ENCODE results near the gene MYLK.
"Not testable (repeated sequence)": the region's sequence is repeated elsewhere in the genome, so short reads cannot be mapped to it uniquely, and the experiment has no call there.

The MYLK gene

DNA sequence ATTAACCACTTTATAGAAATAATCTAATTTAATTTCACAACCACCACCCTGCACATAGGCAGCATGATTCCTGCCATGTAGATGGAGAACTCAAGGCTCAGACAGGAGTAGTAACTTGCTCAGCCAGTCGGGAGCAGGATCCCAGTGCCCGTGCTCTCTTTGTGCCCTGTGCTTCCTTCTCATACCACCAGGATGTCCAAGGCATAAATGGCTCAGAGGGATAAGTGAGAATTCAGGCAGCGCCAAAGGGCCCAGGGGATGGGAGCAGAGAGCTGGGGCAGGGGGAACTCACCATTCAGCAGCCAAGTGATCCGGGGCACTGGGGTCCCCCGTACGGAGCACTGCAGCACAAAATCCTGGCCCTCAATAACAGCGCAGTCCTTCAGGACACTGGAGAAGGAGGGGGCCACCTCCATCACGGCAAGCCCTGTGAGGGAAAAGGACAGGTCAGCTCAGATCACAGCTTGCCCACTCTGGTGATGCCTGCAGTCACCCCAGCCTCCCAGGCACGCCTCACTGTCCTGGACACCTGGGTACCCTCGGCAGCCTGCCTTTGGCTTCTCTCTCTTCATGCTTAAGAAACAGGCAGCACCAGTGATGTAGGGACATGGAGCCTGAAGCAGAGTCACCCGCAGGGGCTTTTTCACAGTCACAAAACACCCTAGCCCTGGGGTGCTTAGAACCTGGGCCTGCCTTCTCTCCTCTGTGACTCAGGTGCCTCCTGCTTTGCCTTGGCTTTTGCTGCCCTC, 158.3 kb downstream of the MYLK start:
- no peaks in the 10 kb centered on the region for H3K36me3 ChIP-seq (ENCODE audit: control insufficient read depth, insufficient read depth, low read length)
- peaks cover 5% of the 10 kb centered on the region for H3K4me1 ChIP-seq (ENCODE audit: control insufficient read depth, insufficient read depth, low read length, poor library complexity, severe bottlenecking)
- H3K27ac ChIP-seq (ENCODE audit: low read depth, low read length, severe bottlenecking): no peak overlapping the region
- 90 to 94% methylated on average over 9 to 11 of the region's 11 CpGs for WGBS, 2 experiments (ENCODE audit: insufficient coverage in 2 of 2)
- H3K9me3 ChIP-seq (ENCODE audit: control insufficient read depth, low read length): peaks cover 8% of the 10 kb centered on the region
- H3K4me3 ChIP-seq (ENCODE audit: extremely low read depth, insufficient read depth, low read length, poor library complexity, severe bottlenecking): no peak overlapping the region

GRCh38 chr3:123724306-123724705, 159.8 kb downstream of the MYLK start:
- peaks cover 7% of the 10 kb centered on the region for H3K9me3 ChIP-seq (ENCODE audit: control insufficient read depth, low read length)
- 40 to 60% methylated on average over 1 to 2 of the region's 3 CpGs for WGBS, 2 experiments (ENCODE audit: insufficient coverage in 2 of 2)
- H3K4me3 ChIP-seq (ENCODE audit: extremely low read depth, insufficient read depth, low read length, poor library complexity, severe bottlenecking): no peak overlapping the region
- H3K27ac ChIP-seq (ENCODE audit: low read depth, low read length, severe bottlenecking): no peak overlapping the region
- H3K4me1 ChIP-seq (ENCODE audit: control insufficient read depth, insufficient read depth, low read length, poor library complexity, severe bottlenecking): peaks cover 10% of the 10 kb centered on the region
- no peaks in the 10 kb centered on the region for H3K36me3 ChIP-seq (ENCODE audit: control insufficient read depth, insufficient read depth, low read length)

DNA sequence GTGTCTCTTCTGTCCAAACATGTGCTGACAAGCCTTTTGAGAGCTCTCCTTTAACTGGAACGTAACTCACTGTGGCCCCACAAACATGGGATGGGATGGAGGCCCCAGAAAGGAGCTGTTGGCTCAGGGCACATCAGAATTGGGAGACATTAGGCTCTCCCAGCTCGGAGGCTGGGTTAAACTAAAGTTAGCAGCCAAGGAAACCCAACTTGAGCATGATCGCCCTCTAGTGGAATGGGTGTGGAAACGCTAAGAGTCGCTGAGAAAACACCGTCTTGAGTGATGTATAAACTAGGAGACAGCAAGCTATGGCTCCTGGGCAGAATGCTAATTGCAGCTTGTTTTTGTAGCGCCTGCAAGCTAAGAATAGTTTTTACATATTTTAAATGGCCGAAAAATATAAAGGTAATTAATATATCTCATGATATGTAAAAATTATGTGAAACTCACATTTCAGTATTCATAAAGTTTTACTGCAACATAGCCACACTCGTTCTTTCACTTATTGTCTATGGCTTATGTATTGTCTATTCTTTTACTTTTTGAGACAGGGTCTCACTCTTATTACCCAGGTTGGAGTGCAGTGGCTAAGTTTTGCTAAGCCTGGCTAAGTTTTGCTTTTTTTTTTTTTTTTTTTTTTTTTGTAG, 160.5 kb downstream of the MYLK start:
- no peak overlapping the region for H3K4me3 ChIP-seq (ENCODE audit: extremely low read depth, insufficient read depth, low read length, poor library complexity, severe bottlenecking)
- no peak overlapping the region for H3K27ac ChIP-seq (ENCODE audit: low read depth, low read length, severe bottlenecking)
- peaks cover 10% of the 10 kb centered on the region for H3K4me1 ChIP-seq (ENCODE audit: control insufficient read depth, insufficient read depth, low read length, poor library complexity, severe bottlenecking)
- WGBS, 2 experiments (ENCODE audit: insufficient coverage in 2 of 2): 9 to 12% methylated on average over 6 of the region's 9 CpGs
- peaks cover under 1% of the 10 kb centered on the region for H3K9me3 ChIP-seq (ENCODE audit: control insufficient read depth, low read length)
- no peaks in the 10 kb centered on the region for H3K36me3 ChIP-seq (ENCODE audit: control insufficient read depth, insufficient read depth, low read length)

GRCh38 chr3:123723070-123723469, 161.1 kb downstream of the MYLK start:
- no peak overlapping the region for H3K27ac ChIP-seq (ENCODE audit: low read depth, low read length, severe bottlenecking)
- H3K4me1 ChIP-seq (ENCODE audit: control insufficient read depth, insufficient read depth, low read length, poor library complexity, severe bottlenecking): peaks cover 10% of the 10 kb centered on the region
- no peaks in the 10 kb centered on the region for H3K36me3 ChIP-seq (ENCODE audit: control insufficient read depth, insufficient read depth, low read length)
- no peak overlapping the region for H3K4me3 ChIP-seq (ENCODE audit: extremely low read depth, insufficient read depth, low read length, poor library complexity, severe bottlenecking)
- WGBS, 2 experiments (ENCODE audit: insufficient coverage in 2 of 2): 86 to 89% methylated on average over 3 of the region's 4 CpGs
- H3K9me3 ChIP-seq (ENCODE audit: control insufficient read depth, low read length): no peaks in the 10 kb centered on the region

- Histone ChIP-seq H3K4me3 (ENCODE audit: extremely low read depth, insufficient read depth, low read length, poor library complexity, severe bottlenecking) (no peak overlapping the region), H3K36me3 (ENCODE audit: control insufficient read depth, insufficient read depth, low read length) (no peaks in the 10 kb centered on the region), H3K27ac (ENCODE audit: low read depth, low read length, severe bottlenecking) (no peak overlapping the region), H3K4me1 (ENCODE audit: control insufficient read depth, insufficient read depth, low read length, poor library complexity, severe bottlenecking) (peaks cover 12% of the 10 kb centered on the region), H3K9me3 (ENCODE audit: control insufficient read depth, low read length) (no peaks in the 10 kb centered on the region)
- WGBS, 2 experiments (ENCODE audit: insufficient coverage in 2 of 2): 90 to 92% methylated on average over 2 of the region's 5 CpGs
Observed at GRCh38 chr3:123722456-123722855, 161.7 kb downstream of the MYLK start.

DNA sequence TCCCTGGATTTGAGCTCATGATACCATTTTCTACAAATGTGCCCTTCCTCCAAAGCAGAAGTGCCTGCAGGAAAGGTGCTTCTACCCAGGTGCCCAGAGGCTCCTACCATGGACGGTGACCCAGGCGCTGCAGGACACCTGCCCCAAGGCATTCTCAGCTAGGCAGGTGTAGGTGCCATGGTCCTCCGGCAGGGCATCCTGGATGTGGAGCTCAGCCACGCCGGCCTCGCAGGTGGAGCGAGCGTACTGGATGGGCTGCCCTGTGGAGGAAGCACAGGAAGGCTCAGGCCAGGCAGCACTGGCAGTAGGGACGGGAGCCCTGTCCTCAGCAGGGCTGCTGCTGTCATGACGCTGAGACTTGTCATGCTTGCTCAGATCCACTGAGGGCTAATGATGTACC, 162.1 kb downstream of the MYLK start:
- Histone ChIP-seq H3K9me3 (ENCODE audit: control insufficient read depth, low read length) (no peaks in the 10 kb centered on the region), H3K27ac (ENCODE audit: low read depth, low read length, severe bottlenecking) (no peak overlapping the region), H3K4me3 (ENCODE audit: extremely low read depth, insufficient read depth, low read length, poor library complexity, severe bottlenecking) (no peak overlapping the region), H3K36me3 (ENCODE audit: control insufficient read depth, insufficient read depth, low read length) (no peaks in the 10 kb centered on the region), H3K4me1 (ENCODE audit: control insufficient read depth, insufficient read depth, low read length, poor library complexity, severe bottlenecking) (peaks cover 13% of the 10 kb centered on the region)
- WGBS, 2 experiments (ENCODE audit: insufficient coverage in 2 of 2): 86 to 89% methylated on average over 9 to 10 of the region's 10 CpGs

DNA sequence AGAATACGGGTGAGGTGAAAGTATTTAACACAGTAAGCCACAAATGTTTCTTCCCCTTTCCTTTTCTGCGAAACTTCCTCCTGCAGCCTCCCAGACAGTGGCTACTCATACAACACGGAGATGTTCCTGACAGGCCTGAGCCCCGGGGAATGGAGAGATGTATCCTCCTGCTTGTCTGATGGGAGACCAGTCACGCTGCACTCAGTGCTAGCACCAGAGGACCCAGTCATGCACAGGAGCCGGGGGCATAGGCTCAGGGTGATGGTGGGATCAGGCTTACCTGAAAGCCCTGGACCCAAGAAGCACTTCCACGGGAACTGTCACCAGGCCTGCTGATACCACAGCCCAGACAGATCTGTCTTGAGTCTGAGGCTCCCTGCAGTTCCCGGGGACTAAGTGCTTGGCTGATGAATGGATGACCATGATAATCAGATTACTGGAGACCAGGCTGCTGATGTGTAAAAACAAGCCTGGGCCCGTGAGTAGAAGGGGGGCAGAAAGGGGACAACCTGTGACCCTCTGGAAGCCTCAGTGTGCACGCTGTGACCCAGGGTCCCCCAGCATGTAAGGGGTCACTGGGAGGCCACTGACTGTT, 162.9 kb downstream of the MYLK start:
- H3K9me3 ChIP-seq (ENCODE audit: control insufficient read depth, low read length); H3K4me3 ChIP-seq (ENCODE audit: extremely low read depth, insufficient read depth, low read length, poor library complexity, severe bottlenecking); H3K36me3 ChIP-seq (ENCODE audit: control insufficient read depth, insufficient read depth, low read length); H3K27ac ChIP-seq (ENCODE audit: low read depth, low read length, severe bottlenecking): not testable (repeated sequence)
- peaks cover 13% of the 10 kb centered on the region for H3K4me1 ChIP-seq (ENCODE audit: control insufficient read depth, insufficient read depth, low read length, poor library complexity, severe bottlenecking)
- WGBS, 2 experiments (ENCODE audit: insufficient coverage in 2 of 2): 90% methylated on average over 1 to 3 of the region's 10 CpGs

DNA sequence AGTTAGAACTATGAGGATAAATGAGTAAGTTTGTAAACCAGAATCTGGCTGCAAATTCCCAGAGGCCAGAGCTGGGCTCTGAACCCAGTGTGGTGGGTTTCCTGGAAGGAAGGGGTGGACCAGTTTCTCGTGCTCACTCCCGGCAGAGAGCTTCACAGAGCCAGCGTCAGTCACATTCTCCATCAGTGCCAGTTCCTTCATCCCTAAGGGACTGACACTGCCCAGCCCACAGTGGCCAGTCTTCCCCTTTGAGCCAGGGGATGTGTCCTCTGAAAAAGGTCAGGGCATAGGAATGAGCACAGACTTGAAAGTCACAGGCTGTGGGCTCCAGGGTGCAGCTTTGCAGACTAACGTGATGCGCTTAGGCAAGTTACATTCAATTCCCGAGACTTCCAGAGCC, 163.5 kb downstream of the MYLK start:
- H3K4me1 ChIP-seq (ENCODE audit: control insufficient read depth, insufficient read depth, low read length, poor library complexity, severe bottlenecking): peaks cover 13% of the 10 kb centered on the region
- no peaks in the 10 kb centered on the region for H3K36me3 ChIP-seq (ENCODE audit: control insufficient read depth, insufficient read depth, low read length)
- H3K27ac ChIP-seq (ENCODE audit: low read depth, low read length, severe bottlenecking): no peak overlapping the region
- no peaks in the 10 kb centered on the region for H3K9me3 ChIP-seq (ENCODE audit: control insufficient read depth, low read length)
- WGBS, 2 experiments (ENCODE audit: insufficient coverage in 2 of 2): 83 to 95% methylated on average over 1 to 5 of the region's 6 CpGs
- H3K4me3 ChIP-seq (ENCODE audit: extremely low read depth, insufficient read depth, low read length, poor library complexity, severe bottlenecking): no peak overlapping the region

- peaks cover 13% of the 10 kb centered on the region for H3K4me1 ChIP-seq (ENCODE audit: control insufficient read depth, insufficient read depth, low read length, poor library complexity, severe bottlenecking)
Observed at GRCh38 chr3:123719862-123720453, 164.2 kb downstream of the MYLK start.

GRCh38 chr3:123719061-123719756, 164.9 kb downstream of the MYLK start:
- not testable (repeated sequence) for H3K36me3 ChIP-seq (ENCODE audit: control insufficient read depth, insufficient read depth, low read length); H3K27ac ChIP-seq (ENCODE audit: low read depth, low read length, severe bottlenecking); H3K4me3 ChIP-seq (ENCODE audit: extremely low read depth, insufficient read depth, low read length, poor library complexity, severe bottlenecking); H3K9me3 ChIP-seq (ENCODE audit: control insufficient read depth, low read length)
- peaks cover 13% of the 10 kb centered on the region for H3K4me1 ChIP-seq (ENCODE audit: control insufficient read depth, insufficient read depth, low read length, poor library complexity, severe bottlenecking)
- 40% methylated on average over 10 of the region's 15 CpGs; no CpG with 5 or more reads in 1 of the 2 experiments for WGBS, 2 experiments (ENCODE audit: insufficient coverage in 2 of 2)

More at GRCh38 chr3:123719862-123720453, 164.2 kb downstream of the MYLK start:
- Histone ChIP-seq H3K4me3 (ENCODE audit: extremely low read depth, insufficient read depth, low read length, poor library complexity, severe bottlenecking) (no peak overlapping the region), H3K27ac (ENCODE audit: low read depth, low read length, severe bottlenecking) (no peak overlapping the region), H3K9me3 (ENCODE audit: control insufficient read depth, low read length) (no peaks in the 10 kb centered on the region), H3K36me3 (ENCODE audit: control insufficient read depth, insufficient read depth, low read length) (no peaks in the 10 kb centered on the region)
- WGBS, 2 experiments (ENCODE audit: insufficient coverage in 2 of 2): 90 to 93% methylated on average over 8 to 12 of the region's 14 CpGs
